GM10248 (cell line): ENCODE results near the gene BTBD17.

Source experiments
- CTCF ChIA-PET: fragments of 300-600 bp; sonication (Branson Sonifier 250); formaldehyde crosslinking; extraction: SDS; loops from one replicate; lab custom pipeline; 2021; ENCODE audit warnings: antibody characterized with exemption; lab: Yijun Ruan, JAX
- POLR2A ChIA-PET: fragments of 350-650 bp; sonication (Branson Sonifier 250); formaldehyde crosslinking; extraction: SDS; loops from one replicate; lab custom pipeline; 2020; ENCODE audit warnings: antibody characterized with exemption; lab: Yijun Ruan, JAX
- DNase-seq: peaks from one replicate; pipeline ENCODE4 v3.0.0; 2012; ENCODE audit errors: extremely low spot score
- CTCF ChIP-seq: IDR thresholded peaks from 2 replicates; pipeline ENCODE4 v1.5.1; 2012; ENCODE audit warnings: mild to moderate bottlenecking, low read depth; ENCODE audit errors: extremely low read depth, missing control alignments, control extremely low read depth

Gene BTBD17

GRCh38 chr17:74357466-74357809 lies 4.2 kb downstream of the BTBD17 start:
- no peak for TF ChIP-seq CTCF
- ChIA-PET POLR2A (no interaction called here), CTCF (interaction anchor here (1.2 to 4.6 kb wide), 4 partner anchors 11 to 22 kb away, joined by 3 to 24 read pairs (median 8); partner anchors contain the start of gene GPR142)
- DNase-seq = no peak

DNA sequence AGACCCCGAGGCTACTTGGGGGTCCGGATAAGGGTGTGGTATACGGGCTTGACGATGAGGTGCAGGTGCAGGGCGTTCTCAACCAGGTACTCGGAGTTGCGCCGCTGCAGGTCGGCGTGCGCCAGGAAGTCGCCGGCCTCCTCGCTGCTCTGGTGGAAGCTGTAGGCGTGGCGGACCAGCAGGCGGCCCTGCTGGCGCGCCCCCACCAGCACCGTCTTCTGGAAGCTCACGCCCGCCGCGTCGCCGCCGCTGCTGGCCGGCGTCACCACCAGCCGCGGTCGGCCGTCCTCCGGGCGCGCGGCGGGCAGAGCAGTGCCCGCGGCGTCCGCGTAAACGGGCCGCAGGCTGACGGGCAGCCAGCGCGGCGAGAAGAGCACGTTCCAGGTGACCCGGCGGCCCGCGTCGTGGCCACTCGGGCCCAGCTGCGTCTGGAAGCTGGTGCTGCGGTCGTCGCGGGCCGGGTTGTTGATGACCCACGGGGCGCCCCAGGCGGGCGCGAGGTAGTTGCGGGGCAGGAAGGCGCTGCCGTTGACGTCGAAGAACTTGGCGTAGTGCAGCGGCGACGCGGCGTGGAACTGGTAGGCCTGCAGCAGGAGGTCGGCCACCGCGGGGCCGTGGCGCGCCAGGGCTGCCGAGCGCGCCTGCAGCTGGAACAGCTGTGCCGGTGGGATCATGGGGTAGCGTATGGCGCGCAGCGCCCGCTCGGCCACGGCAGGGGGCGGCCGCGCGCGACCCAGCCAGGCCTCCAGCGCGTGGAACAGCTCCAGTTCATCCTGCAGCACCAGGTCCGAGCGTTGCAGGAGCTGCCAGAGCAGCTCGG lies 4.8 kb downstream of the BTBD17 start:
- no peak for DNase-seq
- TF ChIP-seq CTCF = no peak
- ChIA-PET POLR2A (no interaction called here), CTCF (interaction anchor here (1.2 to 4.6 kb wide), 5 partner anchors 11 to 58 kb away, joined by 3 to 24 read pairs (median 7); partner anchors contain the start of gene GPR142)

- ChIA-PET CTCF (interaction anchor here (1.3 to 4.6 kb wide), 2 partner anchors 13 to 56 kb away, joined by 3 to 24 read pairs; partner anchors contain the start of gene GPR142), POLR2A (no interaction called here)
- DNase-seq = no peak
- TF ChIP-seq CTCF = no peak
These were observed 6.6 kb downstream of the BTBD17 start for GRCh38 chr17:74355065-74355464.

DNA sequence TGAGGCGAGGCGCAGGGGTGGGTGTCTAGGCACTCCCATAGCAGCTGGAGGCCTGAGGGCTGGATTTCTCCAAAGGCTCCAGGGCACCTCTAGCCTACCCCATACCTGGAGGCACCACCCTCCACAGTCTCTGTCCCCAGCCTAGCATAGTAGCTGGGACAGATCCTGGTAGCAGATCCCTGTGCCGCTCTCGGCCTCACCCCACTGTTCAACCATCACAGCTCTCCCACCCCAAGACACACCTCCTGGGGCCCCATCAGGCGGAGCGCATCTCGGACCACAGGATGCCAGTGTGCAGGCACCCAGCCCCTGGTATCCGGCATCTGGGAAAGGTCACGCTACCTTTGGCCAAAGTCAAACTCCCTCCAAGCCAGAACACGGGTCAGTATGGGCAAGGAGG lies 7.1 kb downstream of the BTBD17 start:
- no peak for DNase-seq
- ChIA-PET POLR2A (no interaction called here), CTCF (interaction anchor here (4.6 kb wide), 1 partner anchor 14 kb away, joined by 24 read pairs; the partner anchor contains the start of gene GPR142)
- TF ChIP-seq CTCF = no peak

DNA sequence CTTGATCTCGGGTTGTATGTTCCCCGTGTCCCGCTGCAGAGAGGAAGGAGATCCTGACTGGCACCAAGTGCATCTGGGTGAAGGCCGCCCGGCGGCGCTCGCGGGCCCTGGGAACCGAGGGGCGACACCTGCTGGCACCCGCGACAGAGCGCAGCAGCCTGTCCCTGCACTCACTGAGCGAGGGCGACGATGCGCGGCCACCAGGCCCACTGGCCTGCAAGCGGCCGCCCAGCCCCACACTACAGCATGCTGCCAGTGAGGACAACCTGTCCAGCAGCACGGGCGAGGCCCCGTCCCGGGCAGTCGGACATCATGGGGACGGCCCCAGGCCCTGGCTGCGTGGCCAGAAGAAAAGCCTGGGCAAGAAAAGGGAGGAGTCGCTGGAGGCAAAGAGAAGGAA lies 7.5 kb downstream of the BTBD17 start:
- TF ChIP-seq CTCF = peak; percentile 79
- DNase-seq = peak; percentile 84
- POLR2A ChIA-PET = no interaction called here
- CTCF ChIA-PET = interaction anchor here (1.3 to 4.6 kb wide), 3 partner anchors 14 to 117 kb away, joined by 3 to 24 read pairs (median 17); partner anchors contain the start of gene GPR142

GRCh38 chr17:74353446-74354060 lies 8.1 kb downstream of the BTBD17 start:
- CTCF ChIA-PET = interaction anchor here (0.9 to 2.2 kb wide), 5 partner anchors 9 to 117 kb away, joined by 3 to 17 read pairs (median 5); partner anchors contain the start of genes BTBD17 and GPR142
- no peak for DNase-seq
- POLR2A ChIA-PET = no interaction called here
- TF ChIP-seq CTCF = no peak
